NCI-H1694 (cell line): Measurements from ENCODE around the gene DNAJC8.

ENCODE experiments used
- DNase-seq: peaks from one replicate; lab custom pipeline; 2025; lab: John Stamatoyannopoulos, UW

DNAJC8 gene, protein sequence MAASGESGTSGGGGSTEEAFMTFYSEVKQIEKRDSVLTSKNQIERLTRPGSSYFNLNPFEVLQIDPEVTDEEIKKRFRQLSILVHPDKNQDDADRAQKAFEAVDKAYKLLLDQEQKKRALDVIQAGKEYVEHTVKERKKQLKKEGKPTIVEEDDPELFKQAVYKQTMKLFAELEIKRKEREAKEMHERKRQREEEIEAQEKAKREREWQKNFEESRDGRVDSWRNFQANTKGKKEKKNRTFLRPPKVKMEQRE

DNA sequence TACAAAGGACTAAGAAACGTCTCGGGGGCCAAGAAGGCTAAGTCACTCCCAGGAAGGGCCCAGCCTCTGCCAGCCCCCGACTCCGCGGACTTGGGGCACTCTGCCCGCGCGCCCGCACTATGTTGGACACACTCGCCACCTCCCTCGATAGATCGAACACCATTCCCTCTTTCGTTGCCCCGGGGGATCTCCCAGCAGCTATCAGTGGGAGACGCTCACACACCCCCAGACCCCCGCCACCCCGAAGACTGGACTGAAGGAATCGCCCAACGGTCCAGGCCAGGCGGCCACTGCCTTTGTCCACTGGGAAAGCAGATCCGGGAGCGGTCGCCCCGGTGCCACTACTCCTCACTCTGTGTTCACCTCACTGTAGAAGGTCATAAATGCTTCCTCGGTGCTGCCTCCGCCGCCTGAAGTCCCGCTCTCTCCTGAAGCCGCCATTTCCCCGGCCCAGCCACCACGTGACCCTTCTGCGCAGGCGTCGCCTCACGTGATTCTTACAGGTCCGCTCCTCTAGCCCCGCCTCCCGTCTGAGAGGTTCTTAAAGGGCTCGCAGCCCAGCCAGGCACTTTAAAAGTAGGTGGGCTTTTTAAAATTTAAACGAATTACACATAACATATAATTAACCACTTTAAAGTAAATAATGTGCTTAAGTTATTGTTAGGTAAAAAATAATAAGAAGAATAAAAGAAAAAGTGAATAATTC, at the start of gene DNAJC8:
Gene DNAJC8 (minus strand): TSS at position 472 of the 706 bp plus-strand sequence. CDS start 31 bp downstream, at position 441.
- DNase-seq: peak; percentile 78

DNA sequence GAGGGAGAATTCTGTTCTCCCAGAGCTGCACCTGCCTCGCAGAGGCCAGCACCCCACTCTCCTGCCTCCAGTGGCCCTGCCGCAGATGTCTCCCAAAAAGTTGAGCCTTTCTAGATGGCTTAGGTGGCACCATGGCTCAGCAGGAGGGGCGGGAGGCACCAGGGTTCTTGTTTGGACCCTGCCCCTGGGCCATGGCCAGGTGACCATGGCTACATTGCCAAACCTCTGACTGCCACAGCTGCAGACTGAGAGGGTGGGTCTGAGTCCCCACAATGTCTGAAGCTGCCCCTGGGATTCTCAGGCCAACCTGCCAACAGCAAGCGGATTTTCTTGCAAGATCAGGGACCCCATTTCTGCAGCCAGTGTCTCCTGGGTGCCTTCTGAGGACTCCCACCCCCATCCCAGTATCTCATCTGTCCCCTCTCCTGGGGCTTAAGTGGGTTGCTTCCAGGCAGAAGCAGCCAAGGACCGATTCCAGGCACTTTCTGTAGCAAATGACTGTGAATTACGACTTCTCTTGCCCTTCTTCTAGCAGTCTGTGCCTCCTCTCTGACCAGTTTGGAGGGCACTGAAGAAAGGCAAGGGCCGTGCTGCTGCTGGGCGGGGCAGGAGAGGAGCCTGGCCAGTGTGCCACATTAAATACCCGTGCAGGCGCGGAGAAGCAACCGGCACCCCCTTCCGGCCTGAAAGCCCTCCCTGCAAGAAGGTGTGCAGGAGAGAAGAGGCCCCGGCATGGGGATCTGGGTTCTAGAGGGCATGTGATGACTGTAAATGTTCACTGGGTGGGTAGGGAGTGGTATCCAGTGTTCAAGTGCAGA, 49.0 kb upstream of the DNAJC8 start:
- no peak for DNase-seq

DNA sequence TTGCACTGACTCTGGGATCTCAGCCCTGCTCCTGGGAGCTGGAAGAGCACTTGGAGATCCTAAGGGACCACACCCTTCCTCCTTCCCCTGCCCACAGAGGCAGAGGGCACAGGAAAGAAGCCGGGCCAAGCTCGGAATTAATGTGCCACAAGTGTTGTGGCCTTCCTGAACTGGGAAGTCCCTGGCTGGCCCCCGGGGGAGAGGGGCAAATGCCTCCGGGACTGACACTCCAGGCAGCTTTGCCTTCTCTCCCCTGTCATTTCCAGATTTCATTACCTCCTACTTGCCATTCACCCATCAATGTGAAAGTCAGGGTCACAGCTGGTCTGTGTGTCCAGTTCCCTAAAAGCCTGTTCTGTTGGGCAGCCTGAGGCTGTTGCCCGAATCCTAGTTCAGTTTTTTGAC, 48.1 kb upstream of the DNAJC8 start:
- no peak for DNase-seq

DNA sequence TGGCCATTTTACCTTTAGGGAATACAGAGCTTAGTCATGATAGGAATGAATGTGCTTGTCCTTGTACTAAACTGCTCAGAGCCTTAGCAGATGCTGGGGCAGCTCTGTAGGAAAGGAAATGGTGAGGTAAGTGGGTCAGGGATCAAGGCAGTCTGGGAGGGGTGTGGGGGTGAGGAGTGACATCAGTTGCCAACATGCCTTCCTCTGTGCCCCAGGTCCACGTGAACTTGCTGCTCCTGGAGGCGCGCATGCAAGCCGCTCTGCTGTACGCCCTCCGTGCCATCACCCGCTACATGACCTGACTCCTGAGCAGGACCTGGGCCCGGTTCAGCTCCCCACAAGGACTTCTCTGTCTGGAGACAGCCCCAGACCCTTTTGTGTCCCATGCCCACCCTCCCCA, 47.7 kb upstream of the DNAJC8 start:
- no peak for DNase-seq

DNA sequence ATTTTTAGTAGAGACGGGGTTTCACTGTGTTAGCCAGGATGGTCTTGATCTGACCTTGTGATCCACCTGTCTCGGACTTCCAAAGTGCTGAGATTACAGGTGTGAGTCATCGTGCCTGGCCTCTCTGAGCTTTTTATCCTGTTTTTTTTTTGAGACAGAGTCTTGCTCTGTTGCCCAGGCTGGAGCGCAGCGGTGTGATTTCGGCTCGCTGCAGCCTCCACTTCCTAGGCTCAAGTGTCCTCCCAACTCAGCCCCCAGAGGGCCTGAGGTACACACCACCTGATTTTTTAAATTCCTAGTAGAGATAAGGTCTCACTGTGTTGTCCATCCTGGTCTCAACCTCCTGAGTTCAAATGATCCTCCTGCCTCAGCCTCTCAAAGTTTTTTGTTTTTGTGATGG, 46.9 kb upstream of the DNAJC8 start:
- DNase-seq: no peak

DNA sequence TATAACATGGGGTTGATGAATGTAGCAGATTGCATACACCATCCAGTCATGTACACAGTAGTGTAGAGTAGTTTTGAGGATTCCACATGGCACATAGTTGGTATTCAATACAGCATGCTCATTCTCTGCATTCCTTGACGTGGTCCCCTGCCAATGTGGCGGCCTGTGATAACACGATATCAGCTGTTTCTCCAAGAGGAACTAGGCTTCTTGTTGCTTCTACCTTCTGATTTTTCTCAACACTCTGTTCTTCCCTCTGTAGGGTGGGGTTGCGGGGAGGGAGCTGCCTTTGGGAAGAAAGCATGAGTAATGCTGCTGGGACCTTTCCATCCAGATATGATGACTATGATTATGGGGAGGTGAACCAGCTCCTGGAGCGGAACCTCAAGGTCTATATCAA, 45.9 kb upstream of the DNAJC8 start:
- no peak for DNase-seq

DNA sequence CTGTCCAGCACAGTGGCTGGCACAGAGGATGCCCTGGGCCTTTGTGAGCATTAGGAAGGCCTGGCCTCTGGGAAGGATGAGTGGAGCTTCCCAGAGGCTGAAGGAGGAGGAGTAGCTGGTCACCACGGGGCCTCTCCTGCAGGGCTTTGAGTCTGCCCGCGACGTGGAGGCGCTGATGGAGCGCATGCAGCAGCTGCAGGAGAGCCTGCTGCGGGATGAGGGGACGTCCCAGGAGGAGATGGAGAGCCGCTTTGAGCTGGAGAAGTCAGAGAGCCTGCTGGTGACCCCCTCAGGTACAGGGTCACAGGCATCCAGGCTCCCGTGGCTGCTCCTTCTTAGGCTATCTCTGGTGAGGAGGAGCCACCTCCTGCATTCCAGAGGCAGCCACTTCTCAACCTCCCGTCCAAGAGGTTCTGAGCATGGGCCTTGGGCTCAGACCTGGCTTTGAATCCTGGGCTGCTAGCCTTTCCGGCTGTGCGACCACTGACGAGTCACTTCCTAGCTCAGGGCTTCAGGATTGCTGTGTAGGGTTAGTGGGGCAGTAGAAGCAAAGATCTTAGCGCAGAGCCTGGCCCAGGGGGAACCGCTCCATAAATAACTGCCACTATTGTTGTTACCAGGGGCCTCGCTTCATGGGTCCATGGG, 40.5 kb upstream of the DNAJC8 start:
- DNase-seq: no peak

DNA sequence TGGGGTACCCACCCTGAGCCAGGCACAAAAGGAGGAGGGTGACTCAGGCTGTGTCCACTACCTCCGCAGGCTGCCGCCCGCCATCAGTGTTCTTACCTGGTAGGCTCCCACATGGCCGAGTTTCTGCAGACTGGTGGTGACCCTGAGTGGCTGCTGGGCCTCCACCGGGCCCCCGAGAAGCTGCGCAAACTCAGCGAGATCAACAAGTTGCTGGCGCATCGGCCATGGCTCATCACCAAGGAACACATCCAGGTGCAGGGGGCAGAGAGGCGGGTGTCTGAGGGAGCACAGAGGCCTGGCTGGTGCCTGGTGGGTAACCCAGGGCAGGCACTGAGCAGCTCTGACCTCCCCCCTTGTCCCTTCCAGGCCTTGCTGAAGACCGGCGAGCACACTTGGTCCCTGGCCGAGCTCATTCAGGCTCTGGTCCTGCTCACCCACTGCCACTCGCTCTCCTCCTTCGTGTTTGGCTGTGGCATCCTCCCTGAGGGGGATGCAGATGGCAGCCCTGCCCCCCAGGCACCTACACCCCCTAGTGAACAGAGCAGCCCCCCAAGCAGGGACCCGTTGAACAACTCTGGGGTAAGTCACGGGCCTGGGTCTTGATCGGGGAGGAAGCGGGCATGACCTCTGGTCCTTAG, 39.5 kb upstream of the DNAJC8 start:
- no peak for DNase-seq

DNA sequence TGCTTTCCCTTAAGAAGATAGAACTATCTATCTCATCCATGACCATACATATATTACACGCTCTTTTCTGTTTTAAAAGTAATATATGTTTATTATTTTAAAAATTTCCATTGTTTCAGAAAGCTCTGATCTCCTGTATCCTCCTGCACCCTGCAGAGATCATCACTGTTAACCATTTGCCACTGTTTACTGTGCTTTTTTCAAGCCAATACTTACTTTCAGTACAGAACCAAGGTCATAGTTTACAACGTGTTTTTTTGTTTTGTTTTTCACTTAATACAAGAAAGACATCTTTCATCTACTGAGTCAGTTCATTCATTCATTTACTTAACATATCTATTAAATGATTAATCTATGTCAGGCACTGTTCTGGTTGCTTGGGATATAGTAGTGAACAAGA, 36.7 kb upstream of the DNAJC8 start:
- no peak for DNase-seq

DNA sequence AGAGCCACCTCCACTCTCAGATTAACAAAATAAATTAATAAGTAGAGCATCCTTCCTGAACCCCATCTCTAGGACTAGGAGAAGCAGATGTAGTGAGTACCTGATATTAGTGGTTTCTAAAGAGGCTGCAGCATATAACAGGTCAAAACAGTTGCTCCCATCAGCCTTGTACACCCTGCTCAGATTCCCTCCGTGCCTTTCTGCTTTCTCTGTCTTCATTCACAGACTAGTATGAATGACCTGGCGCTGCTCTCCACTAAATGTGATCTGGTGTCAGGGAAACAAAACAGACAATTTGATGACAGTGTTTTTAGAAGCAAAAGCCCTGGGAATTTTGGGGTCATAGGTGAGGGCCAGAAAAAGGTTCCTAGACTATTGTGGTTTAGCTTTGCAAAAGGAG, 34.8 kb upstream of the DNAJC8 start:
- DNase-seq: no peak

DNA sequence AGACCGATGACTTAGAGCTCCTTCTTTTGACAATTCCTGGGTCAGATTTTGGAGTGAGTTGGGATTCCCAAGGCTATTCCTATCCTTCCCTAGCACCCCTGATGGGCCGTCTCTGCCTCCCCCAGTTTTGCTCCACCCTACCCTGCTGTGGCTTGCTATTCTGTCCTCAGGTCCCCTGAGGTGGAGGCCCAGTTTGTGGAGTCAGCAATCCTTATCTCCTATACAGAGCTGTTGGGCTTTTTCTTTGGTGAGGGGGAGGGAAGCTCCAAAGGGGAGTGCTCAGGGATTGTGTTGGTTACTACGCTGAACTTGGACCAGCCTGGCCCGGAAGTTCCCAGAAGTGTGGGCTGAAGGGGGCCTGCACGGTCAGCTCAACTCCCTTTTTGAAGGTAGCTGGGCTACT, 34.1 kb upstream of the DNAJC8 start:
- no peak for DNase-seq

DNA sequence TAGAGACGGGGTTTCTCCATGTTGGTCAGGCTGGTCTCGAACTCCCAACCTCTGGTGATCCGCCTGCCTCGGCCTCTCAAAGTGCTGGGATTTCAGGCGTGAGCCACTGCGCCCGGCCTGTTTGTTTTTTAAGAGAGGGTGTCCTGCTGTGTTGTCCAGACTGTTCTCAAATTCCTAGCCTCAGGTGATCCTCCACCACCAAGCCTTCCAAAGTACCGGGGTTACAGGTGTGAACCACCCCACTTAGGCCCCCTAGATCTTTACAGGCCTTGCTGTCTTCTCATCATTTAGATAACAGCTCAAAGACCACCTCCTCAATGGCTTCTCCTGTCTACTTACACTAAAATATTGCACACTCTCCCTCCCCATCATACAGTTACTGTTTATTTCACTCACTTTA, 32.7 kb upstream of the DNAJC8 start:
- no peak for DNase-seq

DNA sequence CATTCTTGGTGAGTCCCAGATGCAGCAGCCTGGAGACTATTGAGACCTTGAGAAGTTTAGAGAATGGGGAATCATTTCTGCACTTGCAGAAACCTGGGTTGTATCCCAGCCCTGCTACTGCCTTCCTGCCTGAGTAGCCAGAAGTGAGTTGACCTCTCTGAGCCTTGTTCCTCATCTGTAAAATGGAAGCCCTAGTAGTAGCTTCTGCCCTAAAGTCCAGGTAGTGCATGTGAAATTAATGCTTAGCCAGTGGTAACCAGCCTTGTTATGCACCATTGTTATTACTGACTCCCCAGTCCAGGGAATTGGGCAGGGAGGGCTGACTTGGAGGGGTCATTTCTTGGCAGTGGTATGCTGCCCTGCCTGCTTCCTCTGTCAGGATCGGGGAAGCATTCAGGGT, 32.1 kb upstream of the DNAJC8 start:
- DNase-seq: no peak

DNA sequence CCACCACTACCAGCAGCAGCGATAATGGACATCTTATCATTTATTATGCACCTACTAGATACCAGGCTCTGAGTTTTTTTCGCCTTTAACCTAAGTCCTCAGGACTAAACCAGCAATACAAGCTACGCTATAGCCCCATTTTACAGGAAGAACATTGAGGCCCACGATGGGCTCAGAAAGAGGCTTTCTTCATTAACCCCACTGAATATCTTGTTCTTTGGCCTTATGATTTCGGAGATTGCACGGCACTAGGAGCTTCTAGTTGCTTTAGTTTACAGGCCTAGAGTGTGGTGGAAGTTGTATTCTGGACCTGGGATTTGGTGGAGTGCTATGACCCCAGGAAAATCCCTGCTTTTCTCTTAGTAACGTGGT, 28.0 kb upstream of the DNAJC8 start:
- no peak for DNase-seq

DNA sequence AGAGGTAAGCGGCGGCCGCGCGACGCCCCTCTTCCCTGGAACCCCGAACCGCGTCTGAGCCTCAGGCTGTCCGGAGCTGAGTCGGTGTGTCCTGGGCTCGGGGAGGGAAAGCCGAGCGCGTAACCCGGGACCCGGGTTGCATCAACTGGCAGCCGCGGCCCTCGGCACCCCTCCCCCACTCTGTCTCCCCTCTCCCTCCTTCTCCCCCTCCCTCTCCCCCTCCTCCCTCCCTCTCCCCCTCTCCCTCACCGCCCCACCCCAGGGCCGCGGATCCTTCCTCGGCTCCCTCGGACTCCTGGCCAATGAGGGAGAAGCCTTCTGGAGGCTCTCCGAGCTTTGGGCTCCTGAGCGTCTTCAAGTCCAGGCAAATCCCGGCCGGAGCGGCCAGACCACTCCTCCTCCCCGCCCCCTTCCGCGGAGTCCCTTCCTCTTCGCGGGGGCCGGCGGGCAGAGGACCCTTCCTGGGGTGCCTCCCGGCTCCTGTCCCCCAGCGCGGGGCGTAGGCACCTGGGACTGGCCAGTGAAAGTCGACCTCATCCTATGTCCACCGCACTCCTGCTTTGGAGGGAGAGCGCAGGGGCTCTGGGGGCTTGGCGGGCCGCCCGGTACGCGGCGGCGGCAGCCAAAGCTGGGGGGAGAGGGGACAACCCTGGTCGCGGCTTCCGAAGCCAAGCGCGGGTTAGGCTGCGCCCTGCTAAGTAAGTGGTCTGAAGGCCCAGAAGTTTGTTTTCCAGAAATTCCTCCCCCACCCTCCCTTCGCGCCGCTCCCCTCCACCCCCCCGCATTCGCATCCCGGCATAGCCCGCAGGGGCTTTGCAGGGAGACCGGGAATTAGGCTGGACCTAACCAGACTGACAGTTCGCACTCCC, 27.3 kb upstream of the DNAJC8 start:
- no peak for DNase-seq

DNA sequence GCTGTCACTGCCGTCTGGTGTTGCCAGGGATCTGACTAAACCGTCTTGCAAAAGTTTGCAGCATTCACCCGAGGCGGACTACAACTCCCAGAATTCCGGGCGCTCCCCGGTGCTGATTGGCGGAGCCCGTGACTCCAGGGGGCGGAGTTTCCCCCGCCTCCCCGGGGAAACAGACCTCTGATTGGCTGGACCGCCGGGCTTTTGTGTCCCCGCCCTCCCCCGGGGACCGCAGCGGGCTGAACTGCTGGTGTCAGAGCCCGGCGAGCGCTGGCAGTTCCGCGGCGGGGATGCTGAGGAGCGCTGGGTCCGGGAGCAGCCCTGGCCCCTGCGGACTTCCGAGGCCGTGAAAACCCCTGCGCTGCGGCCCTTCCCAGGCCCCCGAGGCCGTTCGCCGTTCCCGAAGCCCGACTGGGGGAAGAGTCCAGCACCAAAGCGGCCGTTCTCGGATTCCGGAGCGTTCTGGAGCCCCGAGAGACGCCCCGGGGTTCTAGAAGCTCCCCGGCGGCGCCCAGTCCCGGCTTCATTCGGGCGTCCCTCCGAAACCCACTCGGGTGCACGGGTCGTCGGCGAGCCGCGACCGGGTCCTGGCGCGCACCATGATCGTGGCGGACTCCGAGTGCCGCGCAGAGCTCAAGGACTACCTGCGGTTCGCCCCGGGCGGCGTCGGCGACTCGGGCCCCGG, 26.6 kb upstream of the DNAJC8 start, which contains the start of gene SESN2:
Gene SESN2 (plus strand): TSS at position 267 of the 682 bp plus-strand sequence. CDS start 330 bp downstream, at position 597.
- DNase-seq: peak; percentile 86

DNA sequence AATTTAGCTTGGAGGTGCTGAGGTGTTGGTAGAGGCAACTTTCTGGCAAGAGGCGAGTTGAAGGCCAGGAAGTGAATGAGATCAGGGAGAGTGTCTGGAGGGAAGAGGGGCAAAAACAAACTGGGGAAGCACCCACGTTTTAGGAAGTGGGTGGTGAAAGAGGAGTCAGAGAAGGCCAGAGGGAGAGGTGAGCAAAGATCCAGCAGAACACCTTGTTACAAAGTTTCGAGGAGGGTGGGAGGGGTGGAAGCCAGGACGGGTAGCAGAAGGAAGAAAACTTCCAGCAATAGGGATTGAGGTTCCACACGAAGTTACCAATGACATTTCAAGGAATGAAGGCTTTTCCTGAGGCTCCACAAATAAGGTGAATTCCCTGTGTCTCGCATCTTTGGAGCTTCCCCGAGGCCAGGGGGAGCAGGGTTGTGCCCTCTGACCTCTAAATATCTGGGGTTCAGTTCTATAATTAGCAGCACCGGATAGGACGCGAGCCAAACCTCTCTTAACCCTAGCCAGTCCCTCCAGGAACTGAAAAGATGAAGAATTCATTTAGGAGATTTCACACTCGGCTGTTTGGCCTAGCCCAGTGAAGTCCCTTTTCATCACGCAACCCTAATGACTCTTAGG, 25.9 kb upstream of the DNAJC8 start:
- no peak for DNase-seq

DNA sequence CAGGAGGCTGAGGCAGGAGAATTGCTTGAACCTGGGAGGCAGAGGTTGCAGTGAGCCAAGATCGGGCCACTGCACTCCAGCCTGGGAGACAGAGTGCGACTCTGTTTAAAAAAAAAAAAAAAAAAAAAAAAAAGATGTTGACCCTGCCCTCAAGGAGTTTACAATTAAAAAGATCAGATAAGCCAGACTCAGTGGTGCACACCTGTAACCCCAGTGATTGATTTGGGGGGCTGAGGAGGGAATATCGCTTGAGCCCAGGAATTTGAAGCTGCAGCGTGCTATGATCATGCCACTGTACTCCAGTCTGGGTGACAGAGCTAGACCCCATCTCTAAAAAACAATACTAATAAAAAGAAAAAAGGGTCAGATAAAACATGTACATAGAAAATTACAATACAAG, 24.9 kb upstream of the DNAJC8 start:
- no peak for DNase-seq

DNA sequence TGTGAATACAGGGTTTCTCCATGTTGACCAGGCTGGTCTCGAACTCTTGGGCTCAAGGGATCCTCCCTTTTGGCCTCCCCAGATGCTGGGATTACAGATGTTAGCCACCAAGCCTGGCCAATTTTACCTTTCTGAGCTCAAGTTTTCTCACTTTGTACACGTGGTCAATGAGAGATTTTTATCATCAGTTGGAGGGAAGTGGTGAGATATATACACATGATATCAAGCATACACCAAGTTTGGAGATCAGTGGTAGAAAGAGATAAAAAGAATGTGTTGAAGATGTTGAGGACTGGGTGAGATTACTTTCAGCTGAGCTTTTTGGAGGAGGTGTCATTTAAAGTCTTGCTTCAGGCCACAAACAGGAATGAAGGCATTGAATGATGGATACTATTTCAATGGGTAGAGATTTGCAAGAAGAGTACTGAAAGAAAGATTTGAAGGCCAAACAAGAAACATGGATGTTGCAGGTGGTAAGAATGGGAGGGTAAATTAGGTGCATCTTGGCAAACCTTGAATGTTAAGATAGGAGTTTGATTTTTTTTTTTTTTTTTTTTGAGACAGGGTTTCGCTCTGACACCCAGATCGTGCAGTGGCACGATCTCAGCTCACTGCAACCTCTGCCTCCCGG, 23.5 kb upstream of the DNAJC8 start:
- no peak for DNase-seq
